PFSK-1 (cell line): Measurements from ENCODE around the gene NUCB2.

ENCODE experiments used
- FOXP2 ChIP-seq: optimal IDR thresholded peaks from 2 replicates; pipeline ENCODE3; 2011; ENCODE audit warnings: borderline replicate concordance, control low read depth, inconsistent platforms; ENCODE audit not compliant: insufficient read depth; ENCODE audit errors: extremely low read length, extremely low read depth
- POLR2AphosphoS5 ChIP-seq: IDR thresholded peaks from 2 replicates; pipeline ENCODE4 v1.6.1; 2012; ENCODE audit warnings: low read depth, mild to moderate bottlenecking, control low read depth, low read length, moderate library complexity
- REST ChIP-seq, 2 experiments: IDR thresholded peaks; 2 replicates each; pipeline versions ENCODE4 v1.6.1 to v1.8.0; 2011 to 2012; ENCODE audit warnings: low read depth in 2 of 2, low read length in 2 of 2, control low read depth in 1 of 2, inconsistent platforms in 1 of 2, mild to moderate bottlenecking in 1 of 2, moderate library complexity in 1 of 2; ENCODE audit not compliant: insufficient read depth in 1 of 2
- SIN3A ChIP-seq: IDR thresholded peaks from 2 replicates; pipeline ENCODE4 v1.6.1; 2012; ENCODE audit warnings: mild to moderate bottlenecking, low read length, moderate library complexity, borderline replicate concordance; ENCODE audit not compliant: insufficient read depth
- TAF1 ChIP-seq: IDR thresholded peaks from 2 replicates; pipeline ENCODE4 v1.6.1; 2012; ENCODE audit warnings: low read length, control low read depth, borderline replicate concordance; ENCODE audit not compliant: insufficient read depth

The NUCB2 gene

GRCh38 chr11:17259519-17259918 is 17.0 kb upstream of the NUCB2 start:
- no peak for TF ChIP-seq REST (IDR thresholded peaks at IDR 0.05; ENCODE audit: insufficient read depth in 1 of 2, low read depth in 2 of 2, low read length in 2 of 2)
- no peak for TF ChIP-seq SIN3A
- no peak for TF ChIP-seq POLR2AphosphoS5
- no peak for TF ChIP-seq FOXP2
- TF ChIP-seq TAF1, result no peak

GRCh38 chr11:17260020-17260419 is 16.5 kb upstream of the NUCB2 start:
- TF ChIP-seq POLR2AphosphoS5, result no peak
- TF ChIP-seq FOXP2, result no peak
- no peak for TF ChIP-seq SIN3A
- no peak for TF ChIP-seq REST (IDR thresholded peaks at IDR 0.05; ENCODE audit: insufficient read depth in 1 of 2, low read depth in 2 of 2, low read length in 2 of 2)
- no peak for TF ChIP-seq TAF1

DNA sequence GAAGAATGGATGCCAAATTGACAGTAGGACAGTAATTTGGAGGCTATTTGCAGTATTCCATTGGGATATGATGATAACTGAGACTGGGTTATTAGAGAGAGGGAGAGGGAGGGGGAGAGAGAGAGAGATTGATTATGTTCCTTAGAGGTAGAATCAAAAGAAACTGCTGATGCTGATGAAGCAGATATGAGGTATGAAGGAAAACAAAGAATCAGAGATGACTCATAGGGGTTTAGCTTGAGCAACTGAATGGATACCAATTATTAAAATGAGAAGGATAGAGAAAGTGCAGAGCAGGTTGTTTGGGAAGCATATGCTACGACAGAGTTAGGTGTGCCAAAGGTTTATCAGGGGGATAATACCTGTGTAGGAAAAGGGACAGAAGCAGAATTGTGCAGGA is 12.8 kb upstream of the NUCB2 start:
- no peak for TF ChIP-seq POLR2AphosphoS5
- TF ChIP-seq TAF1, result no peak
- TF ChIP-seq REST (IDR thresholded peaks at IDR 0.05; ENCODE audit: insufficient read depth in 1 of 2, low read depth in 2 of 2, low read length in 2 of 2), result no peak
- no peak for TF ChIP-seq SIN3A
- no peak for TF ChIP-seq FOXP2

GRCh38 chr11:17266781-17267180 is 9.8 kb upstream of the NUCB2 start:
- TF ChIP-seq SIN3A (no peak), REST (IDR thresholded peaks at IDR 0.05; ENCODE audit: insufficient read depth in 1 of 2, low read depth in 2 of 2, low read length in 2 of 2) (no peak), FOXP2 (no peak), POLR2AphosphoS5 (no peak), TAF1 (no peak)

DNA sequence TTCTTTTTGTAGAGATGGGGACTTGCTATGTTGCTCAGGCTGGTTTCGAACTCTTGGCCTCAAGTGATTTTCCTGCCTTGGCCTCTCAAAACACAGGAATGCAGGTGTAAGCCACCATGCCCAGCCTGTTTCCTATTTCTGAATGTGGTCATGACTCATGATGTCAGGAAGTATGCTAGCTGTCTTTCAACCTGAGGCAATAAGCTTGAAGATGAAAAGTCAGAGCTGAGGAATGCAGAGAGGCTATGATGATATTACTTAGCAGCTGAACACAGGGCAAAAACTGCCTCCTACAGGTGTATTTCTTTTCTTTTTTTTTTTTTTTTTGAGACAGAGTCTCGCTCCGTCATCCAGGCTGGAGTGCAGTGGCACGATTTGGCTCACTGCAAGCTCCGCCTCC is 9.0 kb upstream of the NUCB2 start:
- TF ChIP-seq POLR2AphosphoS5, result no peak
- no peak for TF ChIP-seq SIN3A
- TF ChIP-seq REST (IDR thresholded peaks at IDR 0.05; ENCODE audit: insufficient read depth in 1 of 2, low read depth in 2 of 2, low read length in 2 of 2), result no peak
- no peak for TF ChIP-seq TAF1
- TF ChIP-seq FOXP2, result no peak
